ENCODE data around the gene EZH1.

The EZH1 gene

DNA sequence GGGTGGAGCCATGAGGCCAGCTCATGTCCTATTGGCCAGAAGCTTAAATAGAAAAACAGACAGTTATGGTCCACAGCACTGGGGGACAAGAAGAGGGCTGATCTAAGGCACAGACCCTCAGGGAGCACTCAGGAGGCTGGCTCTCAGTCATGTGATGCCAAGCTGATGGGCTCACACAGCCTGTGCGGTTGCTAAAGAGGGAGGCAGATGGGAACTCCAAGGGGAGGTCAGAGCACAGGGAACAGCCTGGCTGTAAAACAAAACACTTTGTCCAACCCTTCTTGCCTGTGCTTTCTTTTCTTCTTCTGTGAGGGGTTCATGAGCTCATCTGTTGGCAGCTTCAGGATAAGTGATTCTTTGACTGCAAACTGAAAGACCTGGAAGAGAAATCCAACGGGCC is 35.3 kb downstream of the EZH1 start:
- no peak for DNase-seq (ENCODE audit: low read depth in 2 of 2)

DNA sequence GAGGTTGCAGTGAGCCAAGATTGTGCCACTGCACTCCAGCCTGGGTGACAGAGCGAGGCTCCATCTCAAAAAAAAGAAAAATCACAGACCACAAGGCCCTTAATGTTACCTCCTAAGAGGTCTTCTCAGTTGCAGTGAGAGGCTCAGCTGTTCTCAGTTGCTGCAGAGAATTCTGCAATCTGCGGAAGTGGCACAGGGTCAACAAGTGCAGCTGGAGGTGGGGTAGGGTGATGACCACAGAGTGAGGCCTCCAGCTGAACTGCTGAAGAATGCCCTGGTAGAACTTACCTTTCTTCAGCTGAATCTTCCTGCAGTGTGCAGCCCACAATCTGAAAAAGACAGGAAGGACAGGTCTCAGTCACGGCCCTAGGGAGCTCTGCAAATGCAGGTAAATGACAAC is 36.3 kb downstream of the EZH1 start:
- no peak for DNase-seq (ENCODE audit: low read depth in 2 of 2)

DNA sequence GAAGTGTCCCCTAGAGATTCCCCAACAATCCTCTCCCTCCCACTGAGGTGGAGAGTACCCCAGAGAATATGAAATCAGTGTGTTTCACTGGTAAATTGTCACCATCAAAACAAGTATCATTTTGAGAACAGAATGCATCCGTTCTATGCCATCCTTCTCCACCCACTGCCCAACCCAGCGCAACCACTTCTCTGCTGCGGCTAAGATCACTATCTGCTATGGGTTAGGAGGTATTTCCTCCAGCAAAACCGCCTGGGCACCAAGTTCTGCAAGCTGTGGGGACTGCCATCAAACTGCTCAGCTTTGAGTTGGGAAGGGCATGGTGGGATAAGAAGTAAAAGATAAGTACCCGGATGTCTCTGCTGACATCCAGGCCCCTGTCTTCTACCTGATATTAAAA is 38.1 kb downstream of the EZH1 start:
- DNase-seq (ENCODE audit: low read depth in 2 of 2): peak in 1 of 2 donors; percentile 47

DNA sequence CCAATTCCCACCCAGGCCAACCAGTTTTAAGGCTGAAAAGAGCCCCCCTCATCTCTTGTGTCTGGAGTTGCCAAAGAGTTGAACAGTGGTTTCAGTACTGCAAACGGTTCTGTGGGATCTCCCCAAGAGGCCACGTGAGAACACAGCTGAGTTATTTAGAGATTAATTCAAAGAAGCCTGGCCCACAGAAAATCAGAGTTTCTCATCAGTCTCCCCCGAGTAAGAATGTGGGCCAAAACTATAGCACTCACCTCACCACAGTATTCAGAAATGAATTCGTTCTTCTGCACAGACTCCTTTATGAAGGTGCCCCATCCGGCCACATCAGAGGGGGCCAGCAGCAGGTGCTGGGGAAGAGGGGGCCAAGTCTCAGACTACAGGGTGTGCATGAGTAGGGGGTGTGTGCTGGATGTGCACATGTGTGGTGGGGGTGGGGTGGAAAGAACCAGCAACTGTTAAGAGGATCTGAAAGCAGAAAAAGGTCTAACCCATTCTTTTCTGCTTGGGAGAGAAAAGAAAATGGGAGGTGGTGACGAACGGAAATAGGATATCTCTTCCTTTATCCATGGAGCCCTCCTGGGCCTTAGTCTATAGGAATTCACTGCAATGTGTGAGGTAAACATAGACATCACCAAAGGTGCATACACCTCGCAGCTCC is 39.9 kb downstream of the EZH1 start:
- DNase-seq (ENCODE audit: low read depth in 2 of 2): no peak

DNA sequence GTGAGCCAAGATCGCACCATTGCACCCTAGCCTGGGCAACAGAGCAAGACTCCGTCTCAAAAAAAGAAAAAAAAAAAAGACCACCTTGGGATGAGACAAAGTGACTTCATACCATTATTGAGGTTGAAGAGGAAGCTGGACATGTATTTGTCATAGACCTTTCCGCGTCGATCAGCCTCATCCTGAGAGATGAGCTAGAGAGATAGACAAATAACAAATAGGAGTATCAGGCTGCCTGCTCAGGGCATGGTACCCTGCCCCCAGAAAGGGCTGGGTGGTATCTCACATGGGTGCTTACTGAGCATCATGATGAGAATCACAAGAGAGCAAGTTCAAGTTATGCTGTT is 40.4 kb downstream of the EZH1 start:
- DNase-seq (ENCODE audit: low read depth in 2 of 2): no peak

DNA sequence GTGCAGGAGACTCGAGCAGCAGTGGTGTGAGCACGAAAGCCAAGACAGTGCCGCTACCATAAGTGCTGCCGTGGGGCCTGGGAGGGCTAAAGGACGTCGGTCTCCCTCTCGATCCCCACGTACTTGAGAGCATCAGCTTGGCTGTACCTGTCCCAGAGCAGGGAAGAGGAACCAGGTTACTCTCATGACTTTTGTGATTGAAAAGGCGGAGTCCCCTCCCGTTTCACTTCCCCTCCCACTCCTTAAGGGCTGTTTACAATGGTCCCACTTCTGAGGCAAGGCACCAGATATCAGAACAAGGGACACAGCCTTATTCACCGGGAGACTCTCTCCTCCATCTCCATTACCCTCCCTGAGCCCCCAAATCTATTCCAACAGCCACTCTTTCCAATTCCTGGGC is 42.4 kb downstream of the EZH1 start:
- DNase-seq (ENCODE audit: low read depth in 2 of 2): no peak

DNA sequence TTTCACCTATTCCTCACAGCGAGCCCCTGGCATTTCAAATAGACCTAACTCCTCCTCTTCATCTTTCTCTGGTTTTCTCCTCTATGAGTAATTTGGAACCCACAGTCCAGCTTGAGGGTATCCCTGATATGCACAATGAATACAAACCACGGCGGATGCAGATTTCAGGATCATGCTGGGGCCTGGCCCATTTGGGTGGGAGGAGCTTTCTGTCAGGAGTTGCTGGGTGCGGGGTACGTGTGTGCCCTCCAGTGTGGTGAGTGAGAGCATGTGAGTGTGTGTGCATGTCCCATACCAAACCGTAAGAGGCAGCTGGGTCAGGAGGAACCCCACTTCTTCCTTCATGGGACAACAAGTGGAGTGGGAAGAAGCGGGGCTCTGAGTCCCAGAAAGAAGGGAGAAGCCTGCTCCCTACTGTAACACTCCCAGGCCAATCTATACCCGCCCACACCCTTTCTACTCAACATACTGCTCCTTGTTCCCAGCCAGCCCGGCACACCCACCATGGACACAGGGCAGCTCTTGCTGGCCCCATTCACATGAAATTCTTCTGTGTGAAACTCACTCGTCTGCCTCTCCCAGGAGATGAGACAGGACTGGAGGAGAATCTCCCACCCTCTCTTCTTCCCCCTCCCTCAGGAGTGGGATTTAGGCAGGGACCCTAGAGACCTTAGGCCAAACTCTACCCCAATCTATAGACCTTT is 44.1 kb downstream of the EZH1 start:
- DNase-seq (ENCODE audit: low read depth in 2 of 2): no peak

DNA sequence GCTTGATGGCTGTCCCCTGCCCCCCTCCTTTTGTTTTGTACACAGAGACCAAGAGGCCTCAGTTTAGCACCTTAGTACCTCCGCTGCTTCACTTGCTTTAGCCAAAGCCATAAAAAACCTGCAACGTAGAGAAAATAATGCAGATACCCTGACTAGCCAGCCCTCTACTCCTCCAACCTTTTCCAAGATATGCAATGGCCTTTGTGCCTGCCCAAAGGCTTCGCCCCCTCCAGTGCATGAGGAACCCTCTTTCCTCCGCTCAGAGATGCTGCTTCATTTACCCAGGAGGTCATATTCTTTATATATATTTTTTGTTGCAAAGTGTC is 45.5 kb downstream of the EZH1 start:
- DNase-seq (ENCODE audit: low read depth in 2 of 2): no peak

DNA sequence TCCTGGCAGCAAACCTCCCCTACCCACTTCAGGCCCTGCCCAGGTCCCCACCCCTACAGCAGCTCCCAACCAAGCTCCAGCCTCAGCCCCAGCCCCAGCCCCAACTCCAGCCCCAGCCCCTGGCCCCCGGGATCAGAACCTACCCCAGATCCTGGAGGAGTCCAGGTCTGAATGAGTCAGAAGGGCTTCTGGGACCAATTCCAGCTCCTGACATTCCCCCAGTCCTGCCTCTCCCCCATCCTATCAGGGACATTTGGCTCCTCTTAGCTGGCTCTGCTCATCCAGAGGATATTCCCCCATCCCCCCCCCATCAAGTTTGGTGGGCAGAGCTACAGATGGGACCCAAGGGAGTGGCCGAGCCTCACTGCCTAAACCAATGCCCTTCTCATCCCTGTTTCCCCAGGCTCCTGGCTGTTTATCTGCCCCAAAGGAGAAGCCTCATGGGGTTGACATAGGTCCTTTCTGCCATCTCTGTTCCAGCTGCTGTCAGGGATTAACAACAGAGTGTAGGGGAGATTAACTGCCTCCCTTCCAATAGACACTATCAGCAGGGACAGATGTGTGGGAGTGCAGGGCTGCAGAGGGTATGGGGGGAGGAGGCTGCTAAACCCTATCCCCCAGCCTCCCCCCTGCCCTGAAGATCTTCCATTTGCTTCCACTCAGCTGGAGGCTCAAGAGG is 46.0 kb downstream of the EZH1 start:
- no peak for DNase-seq (ENCODE audit: low read depth in 2 of 2)

DNA sequence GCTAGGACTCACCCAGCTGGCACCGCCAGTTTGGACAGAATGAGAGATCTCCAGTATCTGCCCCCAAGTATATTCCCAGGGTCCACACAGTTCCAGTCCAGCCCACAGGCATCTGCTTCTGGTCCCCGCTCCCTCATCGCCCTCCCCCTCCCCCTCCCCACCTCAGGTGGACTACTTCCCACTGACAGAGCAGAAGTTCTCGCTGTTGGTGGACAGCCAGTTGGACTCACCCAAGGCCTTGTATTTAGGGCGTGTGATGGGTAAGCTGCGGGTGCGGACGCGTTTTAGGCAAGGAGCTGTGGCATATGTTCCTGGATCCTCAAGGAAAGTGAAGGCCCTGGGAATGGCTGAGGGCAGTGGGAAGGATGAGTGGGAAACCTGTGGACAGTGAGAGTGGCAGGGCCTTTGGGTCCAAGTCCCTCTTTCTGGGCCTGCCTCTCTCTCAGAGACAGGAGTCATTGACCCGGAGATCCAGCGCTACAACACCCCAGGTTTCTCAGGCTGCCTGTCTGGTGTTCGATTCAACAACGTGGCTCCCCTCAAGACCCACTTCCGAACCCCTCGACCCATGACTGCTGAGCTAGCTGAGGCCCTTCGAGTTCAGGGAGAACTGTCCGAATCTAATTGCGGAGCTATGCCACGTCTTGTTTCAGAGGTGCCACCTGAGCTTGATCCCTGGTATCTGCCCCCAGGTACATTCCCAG is 47.6 kb downstream of the EZH1 start:
- no peak for DNase-seq (ENCODE audit: low read depth in 2 of 2)

DNA sequence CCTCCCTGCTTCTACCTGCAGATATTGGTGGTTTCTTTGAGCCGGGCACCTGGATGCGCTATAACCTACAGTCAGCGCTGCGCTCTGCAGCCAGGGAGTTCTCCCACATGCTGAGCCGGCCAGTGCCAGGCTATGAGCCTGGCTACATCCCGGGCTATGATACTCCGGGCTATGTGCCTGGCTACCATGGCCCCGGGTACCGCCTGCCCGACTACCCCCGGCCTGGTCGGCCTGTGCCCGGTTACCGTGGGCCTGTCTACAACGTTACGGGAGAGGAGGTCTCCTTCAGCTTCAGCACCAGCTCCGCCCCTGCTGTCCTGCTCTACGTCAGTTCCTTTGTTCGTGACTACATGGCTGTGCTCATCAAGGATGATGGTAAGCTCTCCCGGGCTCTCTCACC is 49.3 kb downstream of the EZH1 start:
- DNase-seq (ENCODE audit: low read depth in 2 of 2): no peak

DNA sequence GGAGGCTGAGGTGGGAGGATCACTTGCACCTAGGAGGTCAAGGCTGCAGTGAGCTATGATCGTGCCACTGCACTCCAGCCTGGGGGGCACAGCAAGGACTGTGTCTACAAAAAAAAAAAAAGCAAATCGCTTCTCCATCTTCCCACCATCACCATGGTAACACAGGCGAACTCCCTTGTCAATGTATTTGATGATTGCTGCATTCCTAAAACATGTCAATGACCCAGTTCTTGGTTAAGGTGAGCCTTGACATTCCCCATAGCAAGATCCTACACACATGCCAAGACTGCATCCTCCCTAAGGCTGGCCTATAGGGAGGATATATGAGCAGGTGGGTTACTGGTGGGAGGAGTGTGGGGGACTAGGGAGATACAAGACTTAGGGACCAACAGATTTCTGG is 50.3 kb downstream of the EZH1 start:
- DNase-seq (ENCODE audit: low read depth in 2 of 2): no peak

DNA sequence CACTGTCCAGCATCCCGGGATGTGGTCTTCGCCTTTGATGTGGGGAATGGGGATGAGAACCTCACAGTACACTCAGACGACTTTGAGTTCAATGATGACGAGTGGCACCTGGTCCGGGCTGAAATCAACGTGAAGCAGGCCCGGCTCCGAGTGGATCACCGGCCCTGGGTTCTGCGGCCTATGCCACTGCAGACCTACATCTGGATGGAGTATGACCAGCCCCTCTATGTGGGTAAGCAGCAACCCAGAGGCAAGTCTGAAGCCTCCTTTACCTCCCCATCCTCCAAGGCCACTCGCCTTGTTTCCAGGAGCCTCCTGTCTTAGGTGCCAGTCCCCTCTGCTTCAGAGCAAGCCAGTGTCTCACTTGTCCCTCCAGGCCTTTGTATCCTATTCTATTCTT is 52.4 kb downstream of the EZH1 start:
- DNase-seq (ENCODE audit: low read depth in 2 of 2): no peak

DNA sequence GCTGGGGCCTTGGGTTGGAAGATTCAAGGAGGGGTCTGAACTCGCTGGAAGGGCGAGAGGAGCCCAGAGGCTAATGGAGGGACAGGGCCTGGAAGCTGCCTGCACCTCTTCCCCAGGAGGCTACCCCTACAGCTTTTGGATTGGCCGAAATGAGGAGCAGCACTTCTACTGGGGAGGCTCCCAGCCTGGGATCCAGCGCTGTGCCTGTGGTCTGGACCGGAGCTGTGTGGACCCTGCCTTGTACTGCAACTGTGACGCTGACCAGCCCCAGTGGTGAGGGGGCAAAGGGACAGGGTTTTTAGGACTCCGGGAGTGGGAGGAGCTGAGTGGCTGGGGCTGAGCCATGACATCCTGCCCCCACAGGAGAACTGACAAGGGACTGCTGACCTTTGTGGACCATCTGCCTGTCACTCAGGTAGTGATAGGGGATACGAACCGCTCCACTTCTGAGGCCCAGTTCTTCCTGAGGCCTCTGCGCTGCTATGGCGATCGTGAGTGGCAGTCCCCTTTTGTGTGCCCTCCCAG is 53.8 kb downstream of the EZH1 start:
- no peak for DNase-seq (ENCODE audit: low read depth in 2 of 2)

DNA sequence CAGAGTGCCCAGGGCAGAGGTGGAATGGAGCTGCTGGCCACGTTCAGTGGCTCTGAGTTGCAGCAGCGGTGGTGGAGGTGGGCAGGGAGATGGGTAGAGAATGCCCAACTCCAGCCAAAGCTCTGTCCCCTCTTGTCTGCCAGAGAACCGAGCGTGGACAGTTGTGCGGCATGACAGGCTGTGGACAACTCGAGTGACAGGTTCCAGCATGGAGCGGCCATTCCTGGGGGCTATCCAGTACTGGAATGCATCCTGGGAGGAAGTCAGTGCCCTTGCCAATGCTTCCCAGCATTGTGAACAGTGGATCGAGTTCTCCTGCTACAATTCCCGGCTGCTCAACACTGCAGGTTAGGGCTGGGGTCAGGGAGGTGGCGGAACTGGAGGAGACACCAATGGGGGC is 54.2 kb downstream of the EZH1 start:
- DNase-seq (ENCODE audit: low read depth in 2 of 2): no peak

DNA sequence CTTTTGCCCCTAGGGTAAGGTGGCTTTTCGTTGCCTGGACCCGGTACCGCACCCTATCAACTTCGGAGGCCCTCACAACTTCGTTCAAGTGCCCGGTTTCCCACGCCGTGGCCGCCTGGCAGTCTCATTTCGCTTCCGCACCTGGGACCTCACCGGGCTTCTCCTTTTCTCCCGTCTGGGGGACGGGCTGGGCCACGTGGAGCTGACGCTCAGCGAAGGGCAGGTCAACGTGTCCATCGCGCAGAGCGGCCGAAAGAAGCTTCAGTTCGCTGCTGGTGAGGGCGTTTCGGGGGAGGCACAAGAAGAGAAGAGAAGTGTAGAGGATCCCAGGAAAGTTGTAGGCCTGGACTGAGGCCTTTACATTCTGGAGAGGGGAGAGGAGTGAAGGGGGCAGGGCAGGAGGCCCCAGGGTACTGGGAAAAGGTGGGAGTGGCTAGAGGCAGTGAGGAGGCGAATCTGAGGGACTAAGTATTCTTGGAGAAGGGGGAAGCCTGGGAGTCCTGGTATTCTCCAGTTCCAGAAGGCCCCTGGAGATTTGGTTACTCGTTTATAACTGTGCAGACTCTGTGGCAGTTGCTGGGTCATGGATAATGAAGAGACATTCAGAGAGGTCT is 57.0 kb downstream of the EZH1 start:
- no peak for DNase-seq (ENCODE audit: low read depth in 2 of 2)

DNA sequence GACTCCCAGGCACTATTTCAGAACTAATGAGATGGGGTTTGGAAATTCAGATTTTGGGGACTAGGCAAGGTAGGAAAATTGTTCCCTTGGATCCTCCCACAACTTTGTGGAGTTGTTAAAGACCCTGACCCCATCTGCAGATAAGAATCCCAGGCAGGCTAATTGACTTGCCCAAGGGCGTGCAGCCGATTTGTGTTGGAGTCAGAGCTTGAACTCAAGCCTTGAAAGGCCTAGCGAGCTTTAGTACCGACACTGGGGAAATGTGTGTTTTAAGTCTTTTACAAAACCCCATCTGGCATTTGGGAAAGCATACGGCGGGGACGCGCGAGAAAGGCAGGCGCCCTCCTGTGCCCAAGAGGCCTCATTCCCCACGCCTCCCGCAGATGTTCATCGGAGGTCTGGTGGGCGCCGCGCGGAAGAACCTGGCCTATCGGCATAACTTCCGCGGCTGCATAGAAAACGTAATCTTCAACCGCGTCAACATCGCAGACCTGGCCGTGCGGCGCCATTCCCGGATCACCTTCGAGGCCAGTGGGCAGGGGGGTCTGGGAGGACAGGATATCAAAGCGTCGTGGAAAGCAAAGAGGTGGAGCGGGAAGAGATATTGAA is 58.2 kb downstream of the EZH1 start:
- DNase-seq (ENCODE audit: low read depth in 2 of 2): no peak

DNA sequence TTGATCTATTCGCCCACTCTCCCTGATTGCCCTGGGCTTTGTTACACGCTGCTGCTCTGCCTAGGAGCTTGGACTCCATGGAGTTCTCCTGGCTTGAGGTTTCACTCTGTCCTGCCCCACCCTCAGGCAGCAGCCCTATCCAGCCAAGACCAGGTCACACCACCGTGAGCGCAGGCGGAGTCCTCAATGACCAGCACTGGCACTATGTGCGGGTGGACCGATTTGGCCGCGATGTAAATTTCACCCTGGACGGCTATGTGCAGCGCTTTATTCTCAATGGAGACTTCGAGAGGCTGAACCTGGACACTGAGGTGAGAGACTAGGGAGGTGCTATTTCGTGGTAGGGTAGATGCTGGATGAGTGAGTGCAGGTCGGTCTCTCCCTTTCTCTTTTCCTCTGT is 59.0 kb downstream of the EZH1 start:
- no peak for DNase-seq (ENCODE audit: low read depth in 2 of 2)

DNA sequence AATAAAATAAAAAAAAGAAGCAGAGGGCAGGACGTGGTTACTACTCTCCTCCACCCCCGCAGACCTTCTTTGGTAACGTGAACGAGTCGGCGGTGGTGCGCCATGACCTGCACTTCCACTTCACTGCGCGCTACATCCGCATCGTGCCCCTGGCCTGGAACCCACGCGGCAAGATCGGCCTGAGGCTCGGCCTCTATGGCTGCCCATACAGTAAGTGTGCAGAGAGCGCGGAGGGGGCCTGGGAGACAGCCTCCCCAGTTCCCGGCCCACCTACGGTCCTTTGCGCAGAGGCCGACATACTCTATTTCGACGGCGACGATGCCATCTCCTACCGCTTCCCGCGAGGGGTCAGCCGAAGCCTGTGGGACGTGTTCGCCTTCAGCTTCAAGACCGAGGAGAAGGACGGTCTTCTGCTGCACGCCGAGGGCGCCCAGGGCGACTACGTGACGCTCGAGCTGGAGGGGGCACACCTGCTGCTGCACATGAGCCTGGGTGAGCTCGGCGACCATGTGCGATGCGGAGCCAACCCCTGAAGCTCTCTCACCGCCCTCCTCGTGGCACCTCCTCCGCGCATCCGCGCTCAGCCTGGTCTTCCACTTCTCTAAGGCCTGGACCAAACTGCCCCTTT is 59.8 kb downstream of the EZH1 start:
- no peak for DNase-seq (ENCODE audit: low read depth in 2 of 2)

DNA sequence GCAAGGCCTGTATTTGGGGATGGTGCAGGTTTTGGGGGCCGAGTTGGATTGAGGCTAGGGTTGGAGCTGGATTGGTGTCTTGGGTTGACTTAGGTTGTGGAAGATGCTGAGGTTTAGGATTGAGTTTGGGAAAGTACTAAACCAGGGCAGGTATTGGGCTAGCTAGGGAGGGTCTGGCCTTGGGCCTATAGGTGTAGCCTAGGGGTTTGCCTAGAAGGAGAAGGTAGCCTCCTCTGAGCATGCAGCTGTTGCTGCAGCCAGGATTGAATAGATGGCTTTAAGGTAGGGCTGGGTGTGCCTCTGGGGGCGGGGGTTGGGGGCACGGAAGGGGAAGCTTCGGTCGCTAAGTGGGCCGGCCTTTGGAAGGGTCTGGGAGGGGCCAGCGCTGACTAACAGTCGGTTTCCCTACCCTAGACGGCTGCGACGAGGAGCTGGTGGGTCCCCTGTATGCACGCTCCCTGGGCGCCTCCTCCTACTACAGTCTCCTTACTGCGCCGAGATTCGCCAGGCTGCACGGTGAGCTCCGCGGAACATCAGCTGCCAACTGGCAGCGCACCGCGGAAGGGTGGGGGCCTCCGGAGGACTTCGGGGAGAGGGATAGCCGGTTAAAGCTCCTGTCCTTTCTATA is 61.3 kb downstream of the EZH1 start:
- no peak for DNase-seq (ENCODE audit: low read depth in 2 of 2)

Data from activated CD8-positive, alpha-beta memory T cell treated with anti-CD3 and anti-CD28 coated beads for 4 hours (primary cell).